NB4 (cell line): ENCODE measurements around the gene GRID1.

Experiments used
- POLR2A ChIP-seq: IDR thresholded peaks from 2 replicates; pipeline ENCODE4 v1.6.1; 2011; ENCODE audit warnings: mild to moderate bottlenecking; ENCODE audit not compliant: insufficient read length; ENCODE audit errors: extremely low read depth
- TF ChIP-seq, protein P1 (sequence below): IDR thresholded peaks from one replicate; pipeline ENCODE4 v1.5.1; 2012; ENCODE audit warnings: low read depth, low read length

GRCh38 chr10:86169066-86169465, 197.5 kb downstream of the GRID1 start:
- no peak for TF ChIP-seq POLR2A
- TF ChIP-seq, protein P1, sequence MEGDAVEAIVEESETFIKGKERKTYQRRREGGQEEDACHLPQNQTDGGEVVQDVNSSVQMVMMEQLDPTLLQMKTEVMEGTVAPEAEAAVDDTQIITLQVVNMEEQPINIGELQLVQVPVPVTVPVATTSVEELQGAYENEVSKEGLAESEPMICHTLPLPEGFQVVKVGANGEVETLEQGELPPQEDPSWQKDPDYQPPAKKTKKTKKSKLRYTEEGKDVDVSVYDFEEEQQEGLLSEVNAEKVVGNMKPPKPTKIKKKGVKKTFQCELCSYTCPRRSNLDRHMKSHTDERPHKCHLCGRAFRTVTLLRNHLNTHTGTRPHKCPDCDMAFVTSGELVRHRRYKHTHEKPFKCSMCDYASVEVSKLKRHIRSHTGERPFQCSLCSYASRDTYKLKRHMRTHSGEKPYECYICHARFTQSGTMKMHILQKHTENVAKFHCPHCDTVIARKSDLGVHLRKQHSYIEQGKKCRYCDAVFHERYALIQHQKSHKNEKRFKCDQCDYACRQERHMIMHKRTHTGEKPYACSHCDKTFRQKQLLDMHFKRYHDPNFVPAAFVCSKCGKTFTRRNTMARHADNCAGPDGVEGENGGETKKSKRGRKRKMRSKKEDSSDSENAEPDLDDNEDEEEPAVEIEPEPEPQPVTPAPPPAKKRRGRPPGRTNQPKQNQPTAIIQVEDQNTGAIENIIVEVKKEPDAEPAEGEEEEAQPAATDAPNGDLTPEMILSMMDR = no peak
